ENCODE results near the gene CBX6.

CBX6 gene

GRCh38 chr22:38826386-38826785 is 45.6 kb downstream of the CBX6 start:
- H3K4me3 ChIP-seq (ENCODE audit: low read depth, low read length): no peak overlapping the region
- DNase-seq (ENCODE audit: low read depth): no peak
- no peak for TF ChIP-seq POLR2A (IDR thresholded peaks at IDR 0.05; ENCODE audit: extremely low read depth, insufficient read length)
- no peak for TF ChIP-seq MYC (IDR thresholded peaks at IDR 0.05; ENCODE audit: low read depth, low read length)
- no peak for TF ChIP-seq MAX (IDR thresholded peaks at IDR 0.05; ENCODE audit: low read depth, low read length)
- no peak for TF ChIP-seq CTCF (IDR thresholded peaks at IDR 0.05; ENCODE audit: low read depth, low read length)

GRCh38 chr22:38824585-38824984 is 47.4 kb downstream of the CBX6 start:
- DNase-seq (ENCODE audit: low read depth): peak; percentile 78
- H3K4me3 ChIP-seq (ENCODE audit: low read depth, low read length): no peak overlapping the region
- TF ChIP-seq CTCF (IDR thresholded peaks at IDR 0.05; ENCODE audit: low read depth, low read length) (peak; percentile 32), POLR2A (IDR thresholded peaks at IDR 0.05; ENCODE audit: extremely low read depth, insufficient read length) (no peak), MAX (IDR thresholded peaks at IDR 0.05; ENCODE audit: low read depth, low read length) (0 out of 2 replicates have a peak, but pooled peaks have one; percentile 22), MYC (IDR thresholded peaks at IDR 0.05; ENCODE audit: low read depth, low read length) (no peak)

- TF ChIP-seq POLR2A (IDR thresholded peaks at IDR 0.05; ENCODE audit: extremely low read depth, insufficient read length) (no peak), MAX (IDR thresholded peaks at IDR 0.05; ENCODE audit: low read depth, low read length) (no peak), CTCF (IDR thresholded peaks at IDR 0.05; ENCODE audit: low read depth, low read length) (no peak), MYC (IDR thresholded peaks at IDR 0.05; ENCODE audit: low read depth, low read length) (no peak)
- DNase-seq (ENCODE audit: low read depth): no peak
- no peak overlapping the region for H3K4me3 ChIP-seq (ENCODE audit: low read depth, low read length)
Measured at GRCh38 chr22:38823637-38824036, 48.4 kb downstream of the CBX6 start.

- TF ChIP-seq MYC (IDR thresholded peaks at IDR 0.05; ENCODE audit: low read depth, low read length) (no peak), POLR2A (IDR thresholded peaks at IDR 0.05; ENCODE audit: extremely low read depth, insufficient read length) (no peak), CTCF (IDR thresholded peaks at IDR 0.05; ENCODE audit: low read depth, low read length) (no peak), MAX (IDR thresholded peaks at IDR 0.05; ENCODE audit: low read depth, low read length) (no peak)
- DNase-seq (ENCODE audit: low read depth): no peak
- no peak overlapping the region for H3K4me3 ChIP-seq (ENCODE audit: low read depth, low read length)
Measured at GRCh38 chr22:38823076-38823475, 48.9 kb downstream of the CBX6 start.

GRCh38 chr22:38820020-38820419 is 52.0 kb downstream of the CBX6 start:
- H3K4me3 ChIP-seq (ENCODE audit: low read depth, low read length): no peak overlapping the region
- no peak for DNase-seq (ENCODE audit: low read depth)
- no peak for TF ChIP-seq CTCF (IDR thresholded peaks at IDR 0.05; ENCODE audit: low read depth, low read length)
- no peak for TF ChIP-seq MAX (IDR thresholded peaks at IDR 0.05; ENCODE audit: low read depth, low read length)
- TF ChIP-seq MYC (IDR thresholded peaks at IDR 0.05; ENCODE audit: low read depth, low read length): no peak
- no peak for TF ChIP-seq POLR2A (IDR thresholded peaks at IDR 0.05; ENCODE audit: extremely low read depth, insufficient read length)
